ENCODE results near the gene KRT32. TPM values are rescaled to one million over a fixed set of nuclear protein-coding genes. Genes with fewer than 3 reads are reported as not detected.
"Not testable (repeated sequence)": the region's sequence is repeated elsewhere in the genome, so short reads cannot be mapped to it uniquely, and the experiment has no call there.

KRT32 gene
- total RNA-seq, 1 donor from 2014 or later: not detected

GRCh38 chr17:41434415-41434814 lies 32.8 kb downstream of the KRT32 start:
- DNase-seq (ENCODE audit: low read depth): no peak
- TF ChIP-seq, protein P1, sequence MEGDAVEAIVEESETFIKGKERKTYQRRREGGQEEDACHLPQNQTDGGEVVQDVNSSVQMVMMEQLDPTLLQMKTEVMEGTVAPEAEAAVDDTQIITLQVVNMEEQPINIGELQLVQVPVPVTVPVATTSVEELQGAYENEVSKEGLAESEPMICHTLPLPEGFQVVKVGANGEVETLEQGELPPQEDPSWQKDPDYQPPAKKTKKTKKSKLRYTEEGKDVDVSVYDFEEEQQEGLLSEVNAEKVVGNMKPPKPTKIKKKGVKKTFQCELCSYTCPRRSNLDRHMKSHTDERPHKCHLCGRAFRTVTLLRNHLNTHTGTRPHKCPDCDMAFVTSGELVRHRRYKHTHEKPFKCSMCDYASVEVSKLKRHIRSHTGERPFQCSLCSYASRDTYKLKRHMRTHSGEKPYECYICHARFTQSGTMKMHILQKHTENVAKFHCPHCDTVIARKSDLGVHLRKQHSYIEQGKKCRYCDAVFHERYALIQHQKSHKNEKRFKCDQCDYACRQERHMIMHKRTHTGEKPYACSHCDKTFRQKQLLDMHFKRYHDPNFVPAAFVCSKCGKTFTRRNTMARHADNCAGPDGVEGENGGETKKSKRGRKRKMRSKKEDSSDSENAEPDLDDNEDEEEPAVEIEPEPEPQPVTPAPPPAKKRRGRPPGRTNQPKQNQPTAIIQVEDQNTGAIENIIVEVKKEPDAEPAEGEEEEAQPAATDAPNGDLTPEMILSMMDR (conservative IDR thresholded peaks at IDR 0.05; ENCODE audit: low read depth, low read length): no peak
- H3K4me3 ChIP-seq (ENCODE audit: low read depth, low read length): no peak overlapping the region

- TF ChIP-seq, protein P1 (conservative IDR thresholded peaks at IDR 0.05; ENCODE audit: low read depth, low read length): no peak
- no peak for DNase-seq (ENCODE audit: low read depth)
- H3K4me3 ChIP-seq (ENCODE audit: low read depth, low read length): no peak overlapping the region
These were observed 33.2 kb downstream of the KRT32 start for GRCh38 chr17:41434005-41434404.

DNA sequence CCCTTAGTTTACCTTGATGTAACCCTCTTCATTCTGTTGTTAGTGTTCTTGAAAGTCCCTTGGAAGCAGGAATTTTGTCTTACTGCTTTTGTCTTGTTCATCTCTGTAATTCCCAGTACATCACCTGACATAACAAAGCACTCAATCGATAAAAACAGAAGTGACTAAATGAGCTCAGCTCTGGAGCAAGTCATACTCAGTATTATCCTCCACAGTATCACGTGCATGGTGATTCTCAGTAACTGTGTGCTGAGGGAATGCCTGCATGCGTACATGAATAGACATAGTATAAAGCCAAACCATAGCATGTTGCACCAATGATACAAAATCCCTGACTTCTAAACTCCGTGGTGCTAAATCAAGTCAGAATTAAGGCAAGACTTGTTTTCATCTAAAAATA lies 33.6 kb downstream of the KRT32 start:
- no peak overlapping the region for H3K4me3 ChIP-seq (ENCODE audit: low read depth, low read length)
- no peak for DNase-seq (ENCODE audit: low read depth)
- TF ChIP-seq, protein P1 (conservative IDR thresholded peaks at IDR 0.05; ENCODE audit: low read depth, low read length): no peak

- DNase-seq (ENCODE audit: low read depth); H3K4me3 ChIP-seq (ENCODE audit: low read depth, low read length): not testable (repeated sequence)
These were observed 36.8 kb downstream of the KRT32 start for GRCh38 chr17:41430376-41430775.

- DNase-seq (ENCODE audit: low read depth): no peak
- TF ChIP-seq, protein P1 (conservative IDR thresholded peaks at IDR 0.05; ENCODE audit: low read depth, low read length): no peak
- no peak overlapping the region for H3K4me3 ChIP-seq (ENCODE audit: low read depth, low read length)
These were observed 37.5 kb downstream of the KRT32 start for GRCh38 chr17:41429667-41430066.

GRCh38 chr17:41428591-41429291 lies 38.4 kb downstream of the KRT32 start:
- no peak overlapping the region for H3K4me3 ChIP-seq (ENCODE audit: low read depth, low read length)

GRCh38 chr17:41424111-41424635 lies 43.0 kb downstream of the KRT32 start, which contains the start of gene KRT37:
KRT37 (minus strand) TSS chr17:41424585; CDS start chr17:41424523, 62 bp downstream.
- no peak for DNase-seq (ENCODE audit: low read depth)
- H3K4me3 ChIP-seq (ENCODE audit: low read depth, low read length): no peak within 1 kb of the TSS
- TF ChIP-seq, protein P1 (conservative IDR thresholded peaks at IDR 0.05; ENCODE audit: low read depth, low read length): no peak

More at GRCh38 chr17:41428591-41429291, 38.4 kb downstream of the KRT32 start:
- TF ChIP-seq, protein P1 (conservative IDR thresholded peaks at IDR 0.05; ENCODE audit: low read depth, low read length): no peak
- no peak for DNase-seq (ENCODE audit: low read depth)

GRCh38 chr17:41422586-41422985 lies 44.6 kb downstream of the KRT32 start:
- not testable (repeated sequence) for H3K4me3 ChIP-seq (ENCODE audit: low read depth, low read length); DNase-seq (ENCODE audit: low read depth)
